Loucy (cell line): ENCODE measurements around the gene FAM9C.

Experiments
- EZH2phosphoT487 ChIP-seq: fragments of 200-600 bp; IDR thresholded peaks from 2 replicates; pipeline ENCODE4 v1.6.1; 2018; ENCODE audit warnings: antibody characterized with exemption, mild to moderate bottlenecking, moderate library complexity, borderline replicate concordance
- TF ChIP-seq, protein P1 (sequence below): fragments of 200-600 bp; sonication (generic); conservative IDR thresholded peaks from 2 replicates; pipeline ENCODE4 v1.5.1; 2014; ENCODE audit warnings: mild to moderate bottlenecking, antibody characterized with exemption, low read length

DNA sequence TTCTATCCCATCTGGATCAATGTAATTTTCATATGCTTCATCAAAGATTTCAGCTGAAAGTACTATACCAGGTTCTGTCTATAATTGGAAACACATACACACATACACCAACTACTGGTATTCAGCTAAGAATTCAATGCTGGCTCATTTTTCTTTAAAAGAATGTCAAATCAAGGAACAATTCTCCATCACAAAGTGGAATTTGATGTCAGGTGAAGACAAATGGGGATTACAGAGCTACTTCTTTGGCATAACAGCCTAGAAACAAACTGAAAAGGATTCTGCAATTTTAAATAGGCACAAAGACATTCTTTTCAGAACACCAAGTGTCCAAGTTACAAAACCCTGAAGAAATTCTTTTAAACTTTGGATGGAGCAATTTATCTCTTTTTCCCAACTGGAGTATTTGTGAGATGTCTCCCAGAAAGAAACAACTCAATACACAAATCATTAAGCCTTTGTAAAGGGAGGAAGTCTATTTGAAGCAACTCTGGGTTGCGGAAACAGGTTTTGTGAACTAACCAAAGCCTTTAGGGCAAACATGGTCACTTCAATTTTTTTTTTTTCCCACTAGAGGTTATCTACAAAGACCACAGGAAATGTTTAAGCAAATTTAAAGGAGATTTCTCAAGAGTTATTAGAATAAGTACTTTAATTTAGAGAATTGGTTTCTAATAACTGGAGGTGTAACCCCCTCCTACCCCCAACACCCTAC lies 1.9 kb upstream of the FAM9C start:
- TF ChIP-seq, protein P1, sequence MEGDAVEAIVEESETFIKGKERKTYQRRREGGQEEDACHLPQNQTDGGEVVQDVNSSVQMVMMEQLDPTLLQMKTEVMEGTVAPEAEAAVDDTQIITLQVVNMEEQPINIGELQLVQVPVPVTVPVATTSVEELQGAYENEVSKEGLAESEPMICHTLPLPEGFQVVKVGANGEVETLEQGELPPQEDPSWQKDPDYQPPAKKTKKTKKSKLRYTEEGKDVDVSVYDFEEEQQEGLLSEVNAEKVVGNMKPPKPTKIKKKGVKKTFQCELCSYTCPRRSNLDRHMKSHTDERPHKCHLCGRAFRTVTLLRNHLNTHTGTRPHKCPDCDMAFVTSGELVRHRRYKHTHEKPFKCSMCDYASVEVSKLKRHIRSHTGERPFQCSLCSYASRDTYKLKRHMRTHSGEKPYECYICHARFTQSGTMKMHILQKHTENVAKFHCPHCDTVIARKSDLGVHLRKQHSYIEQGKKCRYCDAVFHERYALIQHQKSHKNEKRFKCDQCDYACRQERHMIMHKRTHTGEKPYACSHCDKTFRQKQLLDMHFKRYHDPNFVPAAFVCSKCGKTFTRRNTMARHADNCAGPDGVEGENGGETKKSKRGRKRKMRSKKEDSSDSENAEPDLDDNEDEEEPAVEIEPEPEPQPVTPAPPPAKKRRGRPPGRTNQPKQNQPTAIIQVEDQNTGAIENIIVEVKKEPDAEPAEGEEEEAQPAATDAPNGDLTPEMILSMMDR = no peak
- TF ChIP-seq EZH2phosphoT487 = no peak
